PC-3 (cell line): ENCODE results near the gene ATP5F1E. TPM values are rescaled to one million over a fixed set of nuclear protein-coding genes. Genes with fewer than 3 reads are reported as not detected.

Experiments
- ATAC-seq: fragments of 200-7000 bp; cut with Tn5 transposase; 2 replicates; pipeline ENCODE4 v1.9.1; 2020; ENCODE audit warnings: mild to moderate bottlenecking, moderate library complexity
- BruUV-seq: library from RNA; stranded (reverse); fragments of 400-500 nt; replicated peaks from 2 replicates; lab custom pipeline; 2021; lab: Mats Ljungman, UMichigan
- CTCF ChIA-PET: fragments of 300-600 bp; sonication (Branson Sonifier 250); formaldehyde crosslinking; loops from one replicate; lab custom pipeline; 2022; ENCODE audit warnings: antibody characterized with exemption; lab: Charles Lee
- POLR2A ChIA-PET: fragments of 300-600 bp; sonication (Branson Sonifier 250); formaldehyde crosslinking; loops from one replicate; lab custom pipeline; 2022; ENCODE audit warnings: antibody characterized with exemption; ENCODE audit not compliant: unreplicated experiment; lab: Charles Lee
- DNase-seq: peaks from one replicate; pipeline ENCODE4 v3.0.0-alpha.2; 2015
- H2AFZ ChIP-seq: fragments of 300-600 bp; sonication (generic); 2 replicates; pipeline ENCODE4 v1.6.0; 2016; ENCODE audit warnings: antibody characterized with exemption, low read length
- H3F3A ChIP-seq: fragments of 300-600 bp; sonication (generic); one replicate; pipeline ENCODE4 v1.6.0; 2017; ENCODE audit warnings: antibody characterized with exemption, low read length, control low read depth, mild to moderate bottlenecking; ENCODE audit not compliant: unreplicated experiment
- H3K27ac ChIP-seq: fragments of 300-600 bp; sonication (generic); 2 replicates; pipeline ENCODE4 v1.5.1; 2016; ENCODE audit warnings: mild to moderate bottlenecking, low read length
- H3K27me3 ChIP-seq: fragments of 300-600 bp; sonication (generic); 2 replicates; pipeline ENCODE4 v1.6.1; 2016; ENCODE audit warnings: low read length, mixed read lengths
- H3K36me3 ChIP-seq: fragments of 300-600 bp; sonication (generic); 2 replicates; pipeline ENCODE4 v1.6.1; 2016; ENCODE audit warnings: low read depth, mixed run types, low read length, mixed read lengths
- H3K4me1 ChIP-seq: fragments of 300-600 bp; sonication (generic); 2 replicates; pipeline ENCODE4 v1.5.1; 2016; ENCODE audit warnings: low read length; ENCODE audit not compliant: insufficient read depth
- H3K4me2 ChIP-seq: fragments of 300-600 bp; sonication (generic); 2 replicates; pipeline ENCODE4 v1.6.0; 2016; ENCODE audit warnings: low read length
- H3K4me3 ChIP-seq: fragments of 300-600 bp; sonication (generic); 2 replicates; pipeline ENCODE4 v1.5.1; 2016; ENCODE audit warnings: mild to moderate bottlenecking, low read length, mixed read lengths
- H3K79me2 ChIP-seq: fragments of 300-600 bp; sonication (generic); 2 replicates; pipeline ENCODE4 v1.6.1; 2017; ENCODE audit warnings: low read length, mixed read lengths
- H3K9ac ChIP-seq: fragments of 300-600 bp; sonication (generic); 2 replicates; pipeline ENCODE4 v1.6.0; 2016; ENCODE audit warnings: mild to moderate bottlenecking, low read length
- H3K9me2 ChIP-seq: fragments of 300-600 bp; sonication (generic); replicated peaks from 2 replicates; pipeline ENCODE4 v1.6.1; 2016; ENCODE audit warnings: mixed run types, low read length, mixed read lengths
- H3K9me3 ChIP-seq: fragments of 300-600 bp; sonication (generic); 2 replicates; pipeline ENCODE4 v1.6.1; 2016; ENCODE audit warnings: low read length, mixed read lengths
- H4K20me1 ChIP-seq: fragments of 300-600 bp; sonication (generic); 2 replicates; pipeline ENCODE4 v1.6.1; 2016; ENCODE audit warnings: low read length, mixed read lengths
- EZH2 ChIP-seq: fragments of 300-600 bp; sonication (generic); IDR thresholded peaks from one replicate; pipeline ENCODE4 v1.6.1; 2017; ENCODE audit warnings: antibody characterized with exemption, mild to moderate bottlenecking, low read length; ENCODE audit not compliant: unreplicated experiment
- EZH2phosphoT487 ChIP-seq: fragments of 300-600 bp; sonication (generic); IDR thresholded peaks from 2 replicates; pipeline ENCODE4 v1.6.1; 2018; ENCODE audit warnings: mild to moderate bottlenecking, antibody characterized with exemption, low read length, borderline replicate concordance
- intact Hi-C: fragments of 100-400 bp; cut with micrococcal nuclease; formaldehyde crosslinking; loops from 2 replicates; pipeline ENCODE4 v1.9.0; 2023
- total RNA-seq: library from RNA; depleted of rRNA; stranded (reverse); fragments of >200 nt; gene quantifications from 2 replicates; pipeline ENCODE4 v1.2.3, GENCODE V29; 2014
- TF ChIP-seq, protein P1 (sequence below): fragments of 300-600 bp; sonication (generic); conservative IDR thresholded peaks from 2 replicates; pipeline ENCODE4 v1.5.1; 2017; ENCODE audit warnings: antibody characterized with exemption, low read depth, mild to moderate bottlenecking, low read length

The ATP5F1E gene
- total RNA-seq, 1 experiment from 2014 or later: 58.5 TPM

DNA sequence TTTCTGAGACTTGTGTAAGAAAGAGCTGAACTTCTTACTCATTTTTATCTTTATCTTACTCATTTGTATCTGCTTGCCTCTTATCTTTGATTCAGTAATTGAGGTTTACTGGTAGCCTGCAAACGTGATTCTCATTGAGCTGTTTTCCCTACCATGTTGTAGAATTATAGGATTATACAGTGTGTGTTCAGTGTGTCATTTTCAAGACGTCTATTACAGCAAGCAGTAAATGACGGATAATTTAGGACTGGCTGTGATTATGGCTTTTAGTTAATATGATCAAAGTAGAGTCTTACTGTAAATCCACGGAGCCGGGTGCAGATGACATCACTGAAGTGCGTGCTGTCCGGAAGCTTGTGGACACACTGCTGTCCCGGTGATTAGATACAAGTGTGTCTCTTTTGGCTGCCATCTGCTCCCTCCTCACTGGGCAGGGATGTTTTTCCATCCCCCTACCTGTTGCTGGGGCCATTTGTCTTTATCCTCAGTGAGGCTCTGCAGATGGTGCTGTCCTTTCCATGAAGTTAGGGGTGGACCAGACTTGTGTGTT lies 45.1 kb downstream of the ATP5F1E start:
- Histone ChIP-seq H3K27me3 (no peaks in the 10 kb centered on the region), H3F3A (no peaks in the 10 kb centered on the region), H3K36me3 (peaks cover 65% of the 10 kb centered on the region), H3K4me3 (no peak overlapping the region), H4K20me1 (peaks cover 24% of the 10 kb centered on the region), H3K4me2 (no peak overlapping the region), H3K27ac (no peak overlapping the region), H3K9ac (no peak overlapping the region), H3K79me2 (peaks cover 56% of the 10 kb centered on the region), H3K9me3 (no peaks in the 10 kb centered on the region), H3K9me2 (no peaks in the 10 kb centered on the region), H3K4me1 (peaks cover 7% of the 10 kb centered on the region; the same call in 1 of the 2 replicates), H2AFZ (no peak overlapping the region)
- ChIA-PET CTCF (no interaction called here), POLR2A (no interaction called here)
- DNase-seq (no peak), ATAC-seq (no peak)
- no TSS peak for BruUV-seq
- intact Hi-C loops: no loop called here
- no peak for TF ChIP-seq EZH2
- no peak for TF ChIP-seq EZH2phosphoT487
- TF ChIP-seq, protein P1, sequence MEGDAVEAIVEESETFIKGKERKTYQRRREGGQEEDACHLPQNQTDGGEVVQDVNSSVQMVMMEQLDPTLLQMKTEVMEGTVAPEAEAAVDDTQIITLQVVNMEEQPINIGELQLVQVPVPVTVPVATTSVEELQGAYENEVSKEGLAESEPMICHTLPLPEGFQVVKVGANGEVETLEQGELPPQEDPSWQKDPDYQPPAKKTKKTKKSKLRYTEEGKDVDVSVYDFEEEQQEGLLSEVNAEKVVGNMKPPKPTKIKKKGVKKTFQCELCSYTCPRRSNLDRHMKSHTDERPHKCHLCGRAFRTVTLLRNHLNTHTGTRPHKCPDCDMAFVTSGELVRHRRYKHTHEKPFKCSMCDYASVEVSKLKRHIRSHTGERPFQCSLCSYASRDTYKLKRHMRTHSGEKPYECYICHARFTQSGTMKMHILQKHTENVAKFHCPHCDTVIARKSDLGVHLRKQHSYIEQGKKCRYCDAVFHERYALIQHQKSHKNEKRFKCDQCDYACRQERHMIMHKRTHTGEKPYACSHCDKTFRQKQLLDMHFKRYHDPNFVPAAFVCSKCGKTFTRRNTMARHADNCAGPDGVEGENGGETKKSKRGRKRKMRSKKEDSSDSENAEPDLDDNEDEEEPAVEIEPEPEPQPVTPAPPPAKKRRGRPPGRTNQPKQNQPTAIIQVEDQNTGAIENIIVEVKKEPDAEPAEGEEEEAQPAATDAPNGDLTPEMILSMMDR: no peak

DNA sequence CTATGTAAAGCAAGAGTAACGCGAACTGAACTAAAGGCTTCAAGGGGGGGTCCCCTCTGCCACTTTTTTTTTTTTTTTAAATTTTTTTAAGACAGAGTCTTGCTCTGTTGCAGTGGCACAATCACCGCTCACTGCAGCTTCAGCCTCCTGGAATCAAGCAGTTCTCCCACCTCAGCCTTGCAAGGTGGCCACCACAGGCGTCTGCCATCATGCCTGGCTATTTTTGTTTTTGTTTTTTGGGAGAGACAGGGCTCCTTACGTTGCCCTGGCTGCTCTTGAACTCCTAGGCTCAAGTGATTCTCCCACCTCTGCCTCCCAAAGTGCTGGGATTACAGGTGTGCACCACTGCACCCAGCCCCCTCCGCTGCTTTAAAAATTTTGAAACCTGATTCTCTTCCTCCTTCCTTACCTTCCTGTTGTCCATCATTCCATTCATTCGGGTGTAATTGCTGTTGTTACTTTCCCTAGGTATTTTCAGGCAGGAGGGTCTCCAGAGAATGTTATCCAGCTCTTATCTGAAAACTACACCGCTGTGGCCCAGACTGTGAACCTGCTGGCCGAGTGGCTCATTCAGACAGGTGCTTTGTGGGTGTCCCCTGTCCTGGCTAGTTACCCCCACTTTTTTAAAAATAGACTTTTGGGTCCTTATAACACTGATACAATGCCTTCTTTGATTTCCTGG lies 45.7 kb downstream of the ATP5F1E start:
- ATAC-seq (no peak), DNase-seq (no peak)
- POLR2A ChIA-PET: no interaction called here
- CTCF ChIA-PET: no interaction called here
- Histone ChIP-seq H2AFZ (no peak overlapping the region), H3K4me1 (peaks cover 7% of the 10 kb centered on the region; the same call in 1 of the 2 replicates), H3K9ac (no peak overlapping the region), H3K36me3 (peaks cover 59% of the 10 kb centered on the region), H3F3A (no peaks in the 10 kb centered on the region), H3K4me3 (no peak overlapping the region), H3K9me2 (no peaks in the 10 kb centered on the region), H3K27ac (no peak overlapping the region), H3K9me3 (no peaks in the 10 kb centered on the region), H3K79me2 (peaks cover 62% of the 10 kb centered on the region), H3K4me2 (no peak overlapping the region), H3K27me3 (no peaks in the 10 kb centered on the region), H4K20me1 (peaks cover 24% of the 10 kb centered on the region)
- TF ChIP-seq EZH2: no peak
- TF ChIP-seq, protein P1: no peak
- TF ChIP-seq EZH2phosphoT487: no peak
- BruUV-seq: no TSS peak
- intact Hi-C loops: no loop called here

DNA sequence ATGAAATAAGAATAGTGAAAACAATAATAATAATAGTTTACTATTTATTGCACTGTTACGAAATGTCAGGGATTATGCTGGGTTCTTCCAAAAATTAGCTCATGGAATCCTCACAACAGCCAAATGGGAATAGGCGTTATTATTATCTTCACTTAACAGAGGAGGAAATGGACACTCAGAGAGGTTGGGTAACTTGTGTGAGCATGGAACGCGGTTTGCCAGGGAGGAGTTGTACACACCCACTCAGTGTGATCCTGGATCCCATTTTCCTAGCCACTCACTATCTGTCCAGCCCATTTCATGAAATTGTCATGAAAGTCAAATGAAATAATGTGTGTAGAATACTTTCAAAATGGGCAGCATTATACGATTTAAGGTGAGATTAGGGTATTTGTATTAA lies 46.5 kb downstream of the ATP5F1E start:
- Histone ChIP-seq H3K4me1 (peaks cover 7% of the 10 kb centered on the region; the same call in 1 of the 2 replicates), H3K4me3 (no peak overlapping the region), H3K79me2 (peaks cover 63% of the 10 kb centered on the region), H3F3A (no peaks in the 10 kb centered on the region), H3K36me3 (peaks cover 52% of the 10 kb centered on the region), H3K27ac (no peak overlapping the region), H3K9me2 (no peaks in the 10 kb centered on the region), H2AFZ (no peak overlapping the region), H3K9me3 (no peaks in the 10 kb centered on the region), H4K20me1 (peaks cover 24% of the 10 kb centered on the region), H3K9ac (no peak overlapping the region), H3K27me3 (no peaks in the 10 kb centered on the region), H3K4me2 (no peak overlapping the region)
- CTCF ChIA-PET: no interaction called here
- DNase-seq: no peak
- POLR2A ChIA-PET: no interaction called here
- TF ChIP-seq EZH2phosphoT487 (no peak), EZH2 (no peak)
- TF ChIP-seq, protein P1: no peak
- intact Hi-C loops: no loop called here
- BruUV-seq: no TSS peak
- ATAC-seq: no peak
